WTC11 (cell line): ENCODE measurements around the gene CTNNA3. TPM values are rescaled to one million over a fixed set of nuclear protein-coding genes. Genes with fewer than 3 reads are reported as not detected.

Source experiments
- ATAC-seq: fragments of 200-7000 bp; cut with Tn5 transposase; 2 replicates; pipeline ENCODE4 v1.10.0; 2021; ENCODE audit warnings: mild to moderate bottlenecking, moderate library complexity
- CTCF ChIA-PET: fragments of 300-600 bp; sonication (Branson Sonifier 250); formaldehyde crosslinking; loops from one replicate; lab custom pipeline; 2021; ENCODE audit warnings: antibody characterized with exemption; lab: Charles Lee
- POLR2A ChIA-PET: fragments of 350-600 bp; sonication (Branson Sonifier 250); formaldehyde crosslinking; loops from one replicate; lab custom pipeline; 2021; ENCODE audit warnings: antibody characterized with exemption; lab: Charles Lee
- DNase-seq: peaks from one replicate; pipeline ENCODE4 v3.0.0; 2021; ENCODE audit warnings: low spot score
- H3K27ac Mint-ChIP-seq: 2 replicates; pipeline ENCODE4 v1.8.0; 2021; ENCODE audit warnings: mixed read lengths
- H3K27me3 Mint-ChIP-seq: 2 replicates; pipeline ENCODE4 v1.8.0; 2021; ENCODE audit warnings: low read depth, mild to moderate bottlenecking, moderate library complexity, mixed read lengths
- H3K36me3 Mint-ChIP-seq: 2 replicates; pipeline ENCODE4 v1.8.0; 2021; ENCODE audit warnings: mixed read lengths
- H3K4me1 Mint-ChIP-seq: 2 replicates; pipeline ENCODE4 v1.8.0; 2022; ENCODE audit warnings: mixed read lengths
- H3K4me3 Mint-ChIP-seq: 2 replicates; pipeline ENCODE4 v1.8.0; 2021; ENCODE audit warnings: mild to moderate bottlenecking, moderate library complexity, mixed read lengths
- H3K9me3 Mint-ChIP-seq: 2 replicates; pipeline ENCODE4 v1.8.0; 2021; ENCODE audit warnings: mixed read lengths
- ARID4B ChIP-seq: sonication (generic); formaldehyde crosslinking; IDR thresholded peaks from 2 replicates; pipeline ENCODE4 v1.8.0; 2023; ENCODE audit warnings: missing genetic modification reagents, mild to moderate bottlenecking, borderline replicate concordance
- ATF1 ChIP-seq: sonication (generic); formaldehyde crosslinking; IDR thresholded peaks from 2 replicates; pipeline ENCODE4 v1.8.1; 2023; ENCODE audit warnings: mild to moderate bottlenecking, moderate library complexity, missing genetic modification reagents
- ATF2 ChIP-seq: sonication (generic); formaldehyde crosslinking; IDR thresholded peaks from 2 replicates; pipeline ENCODE4 v1.8.1; 2022; ENCODE audit warnings: low read depth, missing genetic modification reagents, borderline replicate concordance
- ATF3 ChIP-seq: sonication (generic); formaldehyde crosslinking; conservative IDR thresholded peaks from 2 replicates; pipeline ENCODE4 v1.8.1; 2022; ENCODE audit warnings: mild to moderate bottlenecking, missing genetic modification reagents
- CREM ChIP-seq: sonication (generic); formaldehyde crosslinking; IDR thresholded peaks from 2 replicates; pipeline ENCODE4 v1.8.1; 2022; ENCODE audit warnings: mild to moderate bottlenecking, missing genetic modification reagents, moderate library complexity
- ERG ChIP-seq: fragments of 250-450 bp; sonication (Bioruptor Pico); IDR thresholded peaks from 2 replicates; pipeline ENCODE4 v1.8.0; 2021; ENCODE audit warnings: mild to moderate bottlenecking
- FOXP1 ChIP-seq: sonication (generic); formaldehyde crosslinking; IDR thresholded peaks from 2 replicates; pipeline ENCODE4 v1.8.0; 2022; ENCODE audit warnings: missing genetic modification reagents, mild to moderate bottlenecking, moderate library complexity, borderline replicate concordance
- GRHL2 ChIP-seq: fragments of 250-450 bp; sonication (Bioruptor Pico); IDR thresholded peaks from 2 replicates; pipeline ENCODE4 v1.8.0; 2022; ENCODE audit warnings: mild to moderate bottlenecking, moderate library complexity; ENCODE audit not compliant: insufficient replicate concordance, severe bottlenecking
- GTF2I ChIP-seq: fragments of 250-450 bp; sonication (Bioruptor Pico); conservative IDR thresholded peaks from 2 replicates; pipeline ENCODE4 v1.4.0; 2021; ENCODE audit warnings: mild to moderate bottlenecking
- IRF1 ChIP-seq: sonication (generic); formaldehyde crosslinking; IDR thresholded peaks from 2 replicates; pipeline ENCODE4 v1.8.0; 2023; ENCODE audit warnings: missing genetic modification reagents
- KAT7 ChIP-seq: sonication (generic); formaldehyde crosslinking; IDR thresholded peaks from 2 replicates; pipeline ENCODE4 v1.8.1; 2023; ENCODE audit warnings: missing genetic modification reagents, mild to moderate bottlenecking, borderline replicate concordance
- NFYB ChIP-seq: sonication (generic); formaldehyde crosslinking; conservative IDR thresholded peaks from 2 replicates; pipeline ENCODE4 v1.8.0; 2022; ENCODE audit warnings: low read depth, missing genetic modification reagents
- NR1H2 ChIP-seq: sonication (generic); formaldehyde crosslinking; IDR thresholded peaks from 2 replicates; pipeline ENCODE4 v1.9.0; 2021; ENCODE audit warnings: mild to moderate bottlenecking, moderate library complexity, missing genetic modification reagents
- RELA ChIP-seq: sonication (generic); formaldehyde crosslinking; IDR thresholded peaks from 2 replicates; pipeline ENCODE4 v1.8.1; 2022; ENCODE audit warnings: missing genetic modification reagents, mild to moderate bottlenecking, borderline replicate concordance
- SOX15 ChIP-seq: fragments of 250-450 bp; sonication (Bioruptor Pico); IDR thresholded peaks from 2 replicates; pipeline ENCODE4 v1.9.0; 2021; ENCODE audit warnings: mild to moderate bottlenecking
- STAT6 ChIP-seq: sonication (generic); formaldehyde crosslinking; conservative IDR thresholded peaks from 2 replicates; pipeline ENCODE4 v1.8.1; 2023; ENCODE audit warnings: mild to moderate bottlenecking, low read depth, missing genetic modification reagents, moderate library complexity
- ZNF219 ChIP-seq: sonication (generic); formaldehyde crosslinking; IDR thresholded peaks from 2 replicates; pipeline ENCODE4 v1.8.0; 2023; ENCODE audit warnings: missing genetic modification reagents, mild to moderate bottlenecking, borderline replicate concordance
- ZNF232 ChIP-seq: sonication (generic); formaldehyde crosslinking; IDR thresholded peaks from 2 replicates; pipeline ENCODE4 v1.8.0; 2022; ENCODE audit warnings: mild to moderate bottlenecking, missing genetic modification reagents
- ZNF281 ChIP-seq: sonication (generic); formaldehyde crosslinking; IDR thresholded peaks from 2 replicates; pipeline ENCODE4 v1.8.0; 2023; ENCODE audit warnings: mild to moderate bottlenecking, missing genetic modification reagents
- ZNF396 ChIP-seq: fragments of 250-450 bp; sonication (Bioruptor Pico); IDR thresholded peaks from 2 replicates; pipeline ENCODE4 v1.8.0; 2021; ENCODE audit warnings: mild to moderate bottlenecking, moderate library complexity, borderline replicate concordance
- ZNF416 ChIP-seq: fragments of 250-450 bp; sonication (Bioruptor Pico); IDR thresholded peaks from 2 replicates; pipeline ENCODE4 v1.9.0; 2021; ENCODE audit warnings: mild to moderate bottlenecking, inconsistent platforms
- ZSCAN18 ChIP-seq: fragments of 250-450 bp; sonication (Bioruptor Pico); IDR thresholded peaks from 2 replicates; pipeline ENCODE4 v2.1.2; 2022; ENCODE audit warnings: mild to moderate bottlenecking, moderate library complexity
- total RNA-seq: library from RNA; stranded (reverse); gene quantifications from 3 replicates; pipeline ENCODE4 v1.2.3, GENCODE V29; 2021

The CTNNA3 gene
- total RNA-seq, 1 experiment from 2014 or later = 6.1 TPM

- TF ChIP-seq ARID4B (no peak), ZNF219 (CRISPR knock-in tag) (no peak), NFYB (no peak), STAT6 (CRISPR knock-in tag) (no peak), ZNF416 (no peak), GTF2I (no peak), IRF1 (CRISPR knock-in tag) (no peak), ATF3 (CRISPR knock-in tag) (no peak)
- TF ChIP-seq, all 79 proteins: peak for 0
These were observed 1600.4 kb downstream of the CTNNA3 start (continued) for GRCh38 chr10:66095610-66096009.

- H3K27ac Mint-ChIP-seq = no peak overlapping the region
- no peak for ATAC-seq
- peaks cover 8% of the 10 kb centered on the region for H3K4me1 Mint-ChIP-seq
- no peak overlapping the region for H3K4me3 Mint-ChIP-seq
- H3K36me3 Mint-ChIP-seq = no peaks in the 10 kb centered on the region
- H3K27me3 Mint-ChIP-seq = no peaks in the 10 kb centered on the region
- no peak for DNase-seq
- CTCF ChIA-PET = no interaction called here
- H3K9me3 Mint-ChIP-seq = peaks cover 4% of the 10 kb centered on the region
- POLR2A ChIA-PET = no interaction called here
- TF ChIP-seq ZSCAN18 (CRISPR knock-in tag) (no peak), CREM (CRISPR knock-in tag) (no peak), KAT7 (CRISPR knock-in tag) (no peak), ATF1 (no peak), RELA (no peak), ATF2 (CRISPR knock-in tag) (no peak), GTF2I (no peak), NR1H2 (CRISPR knock-in tag) (no peak), ZNF232 (no peak), SOX15 (CRISPR knock-in tag) (no peak), ZNF281 (CRISPR knock-in tag) (no peak), ZNF416 (no peak), GRHL2 (CRISPR knock-in tag) (no peak), ERG (no peak), ZNF396 (CRISPR knock-in tag) (no peak), FOXP1 (CRISPR knock-in tag) (no peak)
These were observed 1610.1 kb downstream of the CTNNA3 start for GRCh38 chr10:66085906-66086305.
